Right kidney (tissue), 1 donor: Measurements from ENCODE around the gene MS4A10.
"Not testable (repeated sequence)": the region's sequence is repeated elsewhere in the genome, so short reads cannot be mapped to it uniquely, and the experiment has no call there.

ENCODE experiments used
- DNase-seq: peaks from one replicate; pipeline ENCODE4 v3.0.0-alpha.2; 2016

MS4A10 gene

GRCh38 chr11:60788401-60789125, 3.4 kb downstream of the MS4A10 start:
- DNase-seq = no peak

GRCh38 chr11:60790726-60791125, 5.6 kb downstream of the MS4A10 start:
- no peak for DNase-seq

DNA sequence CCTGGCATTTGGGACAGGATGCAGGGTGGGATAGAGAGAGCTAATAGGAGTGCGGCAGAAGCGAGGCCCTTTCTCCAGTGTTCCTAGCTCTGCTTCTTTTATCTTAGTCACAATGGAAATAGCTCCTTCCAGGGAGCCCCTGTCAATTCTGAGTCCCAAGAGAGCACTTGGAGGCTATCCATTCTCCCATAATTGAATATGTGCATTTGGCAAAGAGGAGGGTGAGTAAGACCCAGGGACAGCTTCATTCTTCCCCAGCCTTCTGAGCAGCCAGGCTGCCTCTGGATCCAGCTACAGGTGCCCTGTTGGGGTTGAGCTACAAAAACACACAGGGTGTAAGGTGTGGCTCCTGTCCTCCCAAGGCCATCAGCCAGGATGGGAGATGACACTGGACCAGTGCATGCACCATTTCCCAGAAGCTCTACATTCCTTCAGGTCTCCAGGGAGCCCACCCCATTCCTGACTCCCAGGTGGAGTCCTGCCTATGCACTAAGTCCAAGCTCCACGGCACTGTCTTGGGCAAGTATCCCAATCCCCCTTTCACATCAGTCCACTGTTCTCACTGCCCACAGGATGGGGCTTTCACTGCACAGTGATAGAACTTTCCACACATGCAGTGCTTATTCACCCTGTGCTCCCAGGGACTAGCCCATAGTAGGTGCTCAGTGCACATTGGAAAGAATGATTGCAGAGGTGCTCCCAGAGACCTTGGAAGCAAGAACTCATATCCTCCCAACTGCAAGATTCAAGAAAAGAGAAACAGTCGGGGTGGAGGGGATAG, 6.2 kb downstream of the MS4A10 start:
- no peak for DNase-seq

DNA sequence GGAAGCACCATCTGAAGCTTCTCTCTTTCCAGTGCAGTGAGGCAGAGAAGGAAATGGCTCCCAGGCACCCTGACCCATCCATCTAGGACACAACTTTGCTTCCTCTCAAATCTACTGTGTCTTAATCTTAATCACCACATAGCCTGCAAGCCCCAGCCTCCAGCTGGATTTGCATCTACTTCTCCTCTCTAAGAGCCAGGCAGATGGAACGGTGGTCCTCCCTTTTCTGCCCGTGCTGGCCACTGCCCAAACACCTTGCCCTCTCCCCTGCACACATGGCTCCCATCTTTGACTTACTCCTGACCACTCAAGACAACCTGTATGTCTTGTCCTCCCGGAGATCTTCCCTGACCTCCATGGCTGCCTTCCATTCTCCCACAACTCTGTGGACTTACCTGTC, 7.4 kb downstream of the MS4A10 start:
- DNase-seq = no peak

- DNase-seq = no peak
These were observed 10.2 kb downstream of the MS4A10 start for GRCh38 chr11:60795291-60795690.

DNA sequence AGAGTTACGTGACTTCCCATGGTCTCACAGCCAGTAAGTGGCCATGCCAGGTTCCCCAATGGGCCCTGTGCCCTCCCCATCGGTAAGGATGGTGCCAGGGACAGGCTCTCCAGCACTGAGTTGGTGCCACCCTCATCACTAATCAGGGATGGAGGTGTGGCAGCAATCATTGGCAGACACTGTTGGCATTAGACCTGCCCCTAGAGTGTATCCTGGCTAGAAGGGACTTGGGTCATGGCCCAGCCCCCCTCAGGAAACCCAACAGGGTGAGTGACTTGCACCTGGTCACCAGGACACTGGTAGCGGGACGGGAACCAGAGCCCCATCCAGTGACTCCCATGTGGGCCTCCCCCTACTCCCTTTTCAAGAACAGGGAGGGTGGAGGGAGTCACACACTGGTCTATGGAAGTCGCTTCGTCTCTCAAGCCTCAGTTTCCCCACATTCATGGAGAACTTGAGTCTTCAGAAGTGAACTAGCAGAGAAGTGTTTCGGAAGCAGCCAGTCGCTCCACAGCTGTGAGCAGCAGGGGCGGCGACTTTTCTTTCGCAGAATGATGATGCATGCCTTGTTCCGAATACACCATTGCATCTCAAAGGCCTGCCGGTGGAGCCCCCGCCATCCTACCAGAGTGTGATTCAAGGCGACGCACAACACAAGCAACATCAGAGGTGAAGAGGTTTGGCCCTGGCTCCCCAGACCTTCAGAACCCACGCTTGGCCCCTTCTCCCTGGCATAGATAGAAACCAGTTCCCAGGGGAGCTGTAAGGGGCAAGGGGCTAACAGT, 12.9 kb downstream of the MS4A10 start:
- DNase-seq = no peak

DNA sequence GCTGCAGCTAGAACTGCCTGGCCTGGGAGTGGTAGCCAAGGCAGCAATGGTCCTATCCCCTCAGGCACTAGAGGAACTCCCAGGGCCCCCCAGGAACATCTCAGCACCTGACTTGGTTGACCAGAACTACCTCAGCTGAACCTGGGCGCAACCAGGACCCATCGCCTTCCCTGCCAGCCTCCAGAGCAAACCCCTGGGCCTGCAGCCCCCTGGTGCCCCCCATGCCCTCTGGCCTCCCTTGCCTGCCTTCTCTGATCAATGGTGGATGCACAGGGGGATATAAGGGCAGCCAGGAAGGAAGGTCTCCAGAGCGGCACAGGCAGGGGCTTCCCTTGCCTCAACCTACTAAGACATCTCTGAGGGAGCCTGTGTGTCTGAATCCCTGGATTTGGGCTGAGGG, 13.5 kb downstream of the MS4A10 start:
- DNase-seq = no peak

DNA sequence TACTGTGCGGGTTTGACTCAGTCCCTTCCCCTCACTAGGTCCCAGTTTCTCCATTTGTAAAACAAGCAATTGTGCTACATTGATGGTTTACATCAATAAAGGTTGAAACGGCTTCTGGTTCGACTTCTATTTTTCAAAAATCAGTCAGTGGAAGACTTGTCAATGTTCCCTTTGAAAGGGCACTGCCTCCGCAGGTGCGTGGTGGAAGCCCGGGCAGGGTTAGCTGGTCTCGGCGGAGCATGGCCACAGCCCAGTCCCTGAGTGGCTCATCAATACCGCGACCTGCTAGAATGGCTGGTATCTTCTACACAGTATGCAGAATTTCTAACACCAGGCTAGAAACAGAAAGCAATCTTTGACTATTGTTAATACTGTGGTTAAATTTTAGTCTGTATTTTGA, 16.1 kb downstream of the MS4A10 start:
- DNase-seq = no peak

DNA sequence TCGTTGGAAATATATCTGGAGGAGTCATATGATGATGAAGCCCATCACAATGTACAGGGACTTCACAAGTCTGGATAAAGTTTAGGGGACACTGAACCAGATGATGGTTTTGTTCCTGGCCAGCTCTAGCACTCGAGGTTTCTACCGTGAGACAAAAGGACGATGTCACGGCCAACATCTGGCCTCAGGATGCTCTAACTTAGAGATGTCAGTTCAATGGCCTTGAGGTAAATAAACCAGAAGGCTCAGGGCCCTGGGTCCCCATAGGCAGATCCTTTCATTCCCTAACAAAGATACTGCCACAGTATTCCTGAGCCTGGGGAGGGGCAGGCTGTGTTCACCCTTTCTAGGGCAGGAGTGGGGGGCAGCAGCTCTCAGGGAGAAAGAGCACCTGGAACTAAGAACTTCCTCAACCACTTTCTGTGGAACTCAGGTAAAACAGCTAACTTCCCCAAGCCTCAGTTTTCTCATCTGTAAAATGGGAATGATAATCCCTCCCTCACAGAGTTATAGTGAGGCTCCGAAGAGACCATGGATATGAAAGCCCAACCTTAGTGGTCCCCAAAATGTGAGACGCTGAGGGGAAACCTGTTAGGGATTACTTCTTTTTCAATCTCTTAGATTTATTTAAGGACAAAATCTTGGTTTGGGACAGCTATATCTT, 18.3 kb downstream of the MS4A10 start:
- DNase-seq = no peak

- no peak for DNase-seq
These were observed 24.1 kb downstream of the MS4A10 start for GRCh38 chr11:60809249-60809648.

DNA sequence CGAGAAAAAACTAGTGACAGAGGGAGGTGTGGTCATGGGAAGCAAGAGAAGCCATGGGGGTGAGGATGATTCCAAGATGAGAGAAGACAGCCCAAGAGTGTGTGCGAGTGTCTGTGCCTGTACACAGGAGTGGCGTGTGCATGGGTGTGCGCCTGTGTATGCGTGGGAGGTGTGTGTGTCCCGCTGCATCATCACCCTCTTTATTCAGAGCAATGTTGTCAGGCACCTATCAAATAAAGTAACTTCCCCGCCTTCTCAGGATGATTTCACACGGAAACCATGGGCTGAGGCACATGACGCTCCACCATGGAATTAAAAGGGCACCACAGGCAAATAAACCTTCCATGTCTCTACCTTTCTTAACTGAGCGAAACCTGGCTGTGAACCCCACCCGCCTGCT, 24.6 kb downstream of the MS4A10 start:
- DNase-seq = no peak

GRCh38 chr11:60810151-60810550, 25.0 kb downstream of the MS4A10 start:
- no peak for DNase-seq

DNA sequence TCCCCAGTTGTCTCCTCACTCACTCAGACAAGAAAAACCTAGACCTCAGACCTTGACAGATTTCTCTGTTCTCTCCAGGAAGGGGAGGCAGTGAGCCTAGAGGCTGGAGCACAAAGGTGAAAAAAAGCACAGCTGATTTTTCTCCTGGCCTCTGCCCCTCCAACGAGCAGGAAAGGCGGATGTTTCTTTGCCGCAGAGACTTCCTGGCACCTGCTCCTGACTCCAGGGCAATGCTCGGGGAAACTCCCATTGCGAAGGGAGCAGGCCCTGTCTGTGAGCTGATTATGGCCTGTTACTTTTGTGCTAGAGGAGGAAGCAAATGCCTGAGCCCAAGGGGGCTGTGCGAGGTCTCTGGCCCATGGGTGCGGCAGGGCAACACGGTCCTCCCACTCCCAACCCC, 25.4 kb downstream of the MS4A10 start:
- no peak for DNase-seq

DNA sequence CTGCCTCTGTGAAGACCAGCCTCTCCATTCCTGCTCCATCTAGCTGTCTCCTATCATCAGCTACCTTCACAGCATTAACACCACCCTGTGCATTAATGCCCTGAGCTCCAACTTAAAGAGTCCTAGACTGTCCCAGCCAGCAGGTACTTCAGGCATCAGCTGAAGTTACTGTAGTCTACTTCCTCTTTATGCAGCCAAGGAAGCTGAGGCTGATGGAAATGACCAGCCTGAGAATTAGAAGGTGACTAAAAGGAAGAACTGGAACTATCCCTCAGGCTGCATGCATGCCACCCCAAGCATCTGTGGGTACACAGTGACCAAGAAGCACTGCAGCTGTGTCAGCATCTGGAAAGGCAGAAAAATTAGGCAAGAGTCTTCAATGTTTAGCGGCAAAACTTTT, 28.2 kb downstream of the MS4A10 start:
- no peak for DNase-seq

- no peak for DNase-seq
These were observed 29.0 kb downstream of the MS4A10 start for GRCh38 chr11:60814112-60814511.

GRCh38 chr11:60816590-60817157, 31.5 kb downstream of the MS4A10 start:
- no peak for DNase-seq

DNA sequence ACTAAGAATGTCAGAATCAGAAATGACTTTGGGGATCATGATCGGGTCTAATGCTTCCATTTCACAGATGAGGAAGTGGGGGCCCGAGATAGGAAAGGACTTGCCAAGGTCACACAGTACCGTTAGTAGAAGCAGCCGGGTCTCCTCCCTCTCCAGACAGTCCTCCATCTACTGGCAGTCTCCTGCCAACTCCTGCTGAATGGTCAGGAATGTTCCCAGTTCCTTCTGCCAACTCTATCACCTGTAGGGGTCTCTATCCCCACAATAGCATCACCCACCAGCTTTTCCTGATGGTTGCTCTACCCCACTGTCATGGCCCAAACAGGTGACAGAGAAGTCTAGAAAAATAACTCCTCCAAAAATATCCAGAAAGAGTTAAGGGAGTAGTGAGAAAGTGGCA, 32.9 kb downstream of the MS4A10 start:
- DNase-seq = no peak

GRCh38 chr11:60821827-60822599, 36.9 kb downstream of the MS4A10 start:
- DNase-seq = no peak

GRCh38 chr11:60823745-60824306, 38.7 kb downstream of the MS4A10 start:
- DNase-seq = not testable (repeated sequence)

DNA sequence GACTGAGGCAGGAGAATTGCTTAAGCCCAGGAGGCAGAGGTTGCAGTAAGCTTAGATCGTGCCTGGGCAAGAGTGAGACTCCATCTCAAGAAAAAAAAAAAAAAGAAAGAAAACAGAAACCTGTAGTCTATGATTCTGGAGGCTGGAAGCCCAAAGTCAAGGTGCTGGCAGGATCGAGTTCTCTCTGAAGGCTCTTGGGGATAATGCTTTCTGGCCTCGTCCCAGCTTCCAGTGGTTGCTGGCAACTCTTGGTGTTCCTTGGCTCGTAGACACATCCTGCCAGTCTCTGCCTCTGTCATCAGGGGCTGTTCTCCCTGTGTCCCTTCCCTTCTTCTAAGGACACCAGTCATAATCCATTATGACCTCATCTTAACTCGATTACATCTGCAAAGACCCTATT, 40.0 kb downstream of the MS4A10 start:
- DNase-seq = no peak

- DNase-seq = no peak
These were observed 40.7 kb downstream of the MS4A10 start for GRCh38 chr11:60825790-60826189.
